Endothelial cell of umbilical vein (primary cell): Measurements from ENCODE around the gene CCDC171.

Experiments used
- CTCF ChIP-seq, 2 donors: IDR thresholded peaks; 1 replicate in 1 of 2; 2 replicates in 1 of 2; pipeline ENCODE4 v1.5.1; 2011; ENCODE audit warnings: low read length in 2 of 2, mild to moderate bottlenecking in 2 of 2, moderate library complexity in 2 of 2, control low read depth in 1 of 2, inconsistent platforms in 1 of 2, low read depth in 1 of 2; ENCODE audit not compliant: insufficient read depth in 1 of 2; ENCODE audit errors: extremely low read depth in 1 of 2
- EZH2 ChIP-seq: IDR thresholded peaks from 2 replicates; pipeline ENCODE4 v1.6.1; 2012; ENCODE audit warnings: borderline replicate concordance, low read depth, mild to moderate bottlenecking, moderate library complexity, low read length, inconsistent platforms; ENCODE audit not compliant: severe bottlenecking
- FOS ChIP-seq: IDR thresholded peaks from 2 replicates; pipeline ENCODE4 v1.6.1; 2011; ENCODE audit warnings: mild to moderate bottlenecking, low read length, moderate library complexity, borderline replicate concordance; ENCODE audit not compliant: insufficient read depth
- GATA2 ChIP-seq: IDR thresholded peaks from 2 replicates; pipeline ENCODE4 v1.7.0; 2011; ENCODE audit warnings: low read depth, mild to moderate bottlenecking, moderate library complexity, mixed read lengths, low read length; ENCODE audit not compliant: insufficient read length, insufficient read depth
- JUN ChIP-seq: IDR thresholded peaks from 2 replicates; pipeline ENCODE4 v1.6.1; 2011; ENCODE audit warnings: borderline replicate concordance, low read depth; ENCODE audit not compliant: insufficient read length, insufficient read depth
- MAX ChIP-seq: IDR thresholded peaks from 2 replicates; pipeline ENCODE4 v1.6.1; 2011; ENCODE audit not compliant: insufficient read depth, insufficient read length
- MYC ChIP-seq: IDR thresholded peaks from one replicate; pipeline ENCODE4 v1.6.1; 2011; ENCODE audit warnings: mild to moderate bottlenecking, low read depth, low read length
- POLR2A ChIP-seq: IDR thresholded peaks from 2 replicates; pipeline ENCODE4 v1.6.1; 2012; ENCODE audit warnings: low read depth, mild to moderate bottlenecking, control low read depth, low read length
- POLR2AphosphoS5 ChIP-seq: IDR thresholded peaks from 2 replicates; pipeline ENCODE4 v1.6.1; 2012; ENCODE audit warnings: low read depth, mild to moderate bottlenecking, control low read depth, low read length, moderate library complexity; ENCODE audit not compliant: insufficient read depth

- TF ChIP-seq POLR2A (no peak), CTCF (IDR thresholded peaks at IDR 0.05; ENCODE audit: extremely low read depth in 1 of 2, insufficient read depth in 1 of 2, low read depth in 1 of 2, low read length in 2 of 2) (no peak), GATA2 (no peak), FOS (no peak), JUN (no peak), MAX (no peak), EZH2 (no peak), POLR2AphosphoS5 (no peak), MYC (no peak)
These were observed 459.8 kb downstream of the CCDC171 start for GRCh38 chr9:16012621-16013020.
